Muscle layer of duodenum (tissue), 2 donors: ENCODE results near the gene ADAP2.
"Not testable (repeated sequence)": the region's sequence is repeated elsewhere in the genome, so short reads cannot be mapped to it uniquely, and the experiment has no call there.

Experiments used
- H3K27ac ChIP-seq: one replicate; pipeline ENCODE4 v1.7.0; 2013; ENCODE audit warnings: mild to moderate bottlenecking, low read length
- H3K27me3 ChIP-seq: one replicate; pipeline ENCODE4 v1.7.0; 2013; ENCODE audit warnings: low read depth, mild to moderate bottlenecking, control low read depth, low read length
- H3K36me3 ChIP-seq, 2 donors: one replicate each; pipeline ENCODE4 v1.7.0; 2013; ENCODE audit warnings: low read length in 2 of 2, control low read depth in 1 of 2, mild to moderate bottlenecking in 1 of 2; ENCODE audit not compliant: insufficient read depth in 2 of 2, control insufficient read depth in 1 of 2
- H3K4me1 ChIP-seq, 2 donors: one replicate each; pipeline ENCODE4 v1.7.0; 2013; ENCODE audit warnings: low read length in 2 of 2, mild to moderate bottlenecking in 2 of 2, control low read depth in 1 of 2, moderate library complexity in 1 of 2; ENCODE audit not compliant: insufficient read depth in 2 of 2, control insufficient read depth in 1 of 2
- H3K4me3 ChIP-seq, 2 donors: one replicate each; pipeline ENCODE4 v1.7.0; 2013; ENCODE audit warnings: low read length in 2 of 2, low read depth in 1 of 2, mild to moderate bottlenecking in 1 of 2
- H3K9me3 ChIP-seq, 2 donors: one replicate each; pipeline ENCODE4 v1.7.0; 2013; ENCODE audit warnings: low read length in 2 of 2, control low read depth in 1 of 2, mild to moderate bottlenecking in 1 of 2; ENCODE audit not compliant: control insufficient read depth in 1 of 2
- donor health status: healthy.

The ADAP2 gene

GRCh38 chr17:30957741-30958140 lies 36.0 kb downstream of the ADAP2 start:
- Histone ChIP-seq H3K4me1 (peaks cover 0 to 7% of the 10 kb centered on the region in 2 donors), H3K36me3 (no peaks in the 10 kb centered on the region), H3K4me3 (no peak overlapping the region), H3K27ac (no peak overlapping the region), H3K9me3 (no peaks in the 10 kb centered on the region), H3K27me3 (no peaks in the 10 kb centered on the region)

GRCh38 chr17:30958187-30958586 lies 36.4 kb downstream of the ADAP2 start:
- H3K27me3 ChIP-seq: no peaks in the 10 kb centered on the region
- no peaks in the 10 kb centered on the region for H3K9me3 ChIP-seq
- peak overlapping the region; percentile 20 for H3K27ac ChIP-seq
- no peak overlapping the region for H3K4me3 ChIP-seq
- H3K4me1 ChIP-seq: peaks cover 0 to 7% of the 10 kb centered on the region in 2 donors
- H3K36me3 ChIP-seq: no peaks in the 10 kb centered on the region

- Histone ChIP-seq H3K9me3 (no peaks in the 10 kb centered on the region), H3K4me1 (peaks cover 0 to 3% of the 10 kb centered on the region in 2 donors), H3K4me3 (no peak overlapping the region), H3K27ac (no peak overlapping the region), H3K36me3 (no peaks in the 10 kb centered on the region), H3K27me3 (no peaks in the 10 kb centered on the region)
Observed at GRCh38 chr17:30961209-30962188, 39.8 kb downstream of the ADAP2 start.

- not testable (repeated sequence) for H3K27ac ChIP-seq, H3K27me3 ChIP-seq, H3K4me3 ChIP-seq, H3K36me3 ChIP-seq, H3K9me3 ChIP-seq, H3K4me1 ChIP-seq
Observed at GRCh38 chr17:30964312-30964711, 42.6 kb downstream of the ADAP2 start.

GRCh38 chr17:30964876-30965275 lies 43.1 kb downstream of the ADAP2 start:
- Histone ChIP-seq H3K36me3 (no peaks in the 10 kb centered on the region), H3K9me3 (no peaks in the 10 kb centered on the region), H3K27me3 (no peaks in the 10 kb centered on the region), H3K4me3 (no peak overlapping the region), H3K4me1 (no peaks in the 10 kb centered on the region), H3K27ac (no peak overlapping the region)

- Histone ChIP-seq H3K27me3 (no peaks in the 10 kb centered on the region), H3K4me1 (no peaks in the 10 kb centered on the region), H3K27ac (no peak overlapping the region), H3K9me3 (no peaks in the 10 kb centered on the region), H3K4me3 (no peak overlapping the region), H3K36me3 (no peaks in the 10 kb centered on the region)
Observed at GRCh38 chr17:30965686-30966085, 43.9 kb downstream of the ADAP2 start.

- H3K4me3 ChIP-seq, H3K36me3 ChIP-seq, H3K27ac ChIP-seq, H3K4me1 ChIP-seq, H3K27me3 ChIP-seq, H3K9me3 ChIP-seq: not testable (repeated sequence)
Observed at GRCh38 chr17:30967911-30968310, 46.2 kb downstream of the ADAP2 start.

- Histone ChIP-seq H3K27ac (peak overlapping the region; percentile 80), H3K4me1 (peaks cover 0 to 7% of the 10 kb centered on the region in 2 donors), H3K36me3 (peaks cover 0 to 3% of the 10 kb centered on the region in 2 donors)
Observed at GRCh38 chr17:30969989-30970830, 48.5 kb downstream of the ADAP2 start.

GRCh38 chr17:30970831-30971567 lies 49.3 kb downstream of the ADAP2 start, which contains the start of gene RNF135:
TSS of gene RNF135 (plus strand) at chr17:30971039. CDS start at chr17:30971074, 35 bp downstream.
- H3K36me3 ChIP-seq: peaks cover 0 to 8% of the 10 kb centered on the region in 2 donors
- no peaks in the 10 kb centered on the region for H3K9me3 ChIP-seq
- H3K4me1 ChIP-seq: peaks cover 0 to 7% of the 10 kb centered on the region in 2 donors

More at GRCh38 chr17:30969989-30970830, 48.5 kb downstream of the ADAP2 start:
- Histone ChIP-seq H3K27me3 (no peaks in the 10 kb centered on the region), H3K4me3 (peak overlapping the region; percentile 72 to 92), H3K9me3 (no peaks in the 10 kb centered on the region)

GRCh38 chr17:30975042-30975820 lies 53.5 kb downstream of the ADAP2 start:
- H3K9me3 ChIP-seq: no peaks in the 10 kb centered on the region
- H3K36me3 ChIP-seq: peaks cover 0 to 8% of the 10 kb centered on the region in 2 donors
- no peaks in the 10 kb centered on the region for H3K27me3 ChIP-seq
- peaks cover 0 to 7% of the 10 kb centered on the region in 2 donors for H3K4me1 ChIP-seq
- H3K27ac ChIP-seq: no peak overlapping the region
- H3K4me3 ChIP-seq: no peak overlapping the region

More at GRCh38 chr17:30970831-30971567, 49.3 kb downstream of the ADAP2 start, which contains the start of gene RNF135:
- Histone ChIP-seq H3K27ac (peak within 1 kb of the TSS; percentile 80), H3K4me3 (peak within 1 kb of the TSS; percentile 72 to 92), H3K27me3 (no peaks in the 10 kb centered on the region)
